WERI-Rb-1 (cell line): Measurements from ENCODE around the gene FRK.
"Not testable (repeated sequence)": the region's sequence is repeated elsewhere in the genome, so short reads cannot be mapped to it uniquely, and the experiment has no call there.

Experiments used
- DNase-seq: peaks from one replicate; pipeline ENCODE4 v3.0.0-alpha.2; 2020
- H3K27ac ChIP-seq: fragments of 250-450 bp; sonication (Bioruptor Pico); 2 replicates; pipeline ENCODE4 v1.5.1; 2020; ENCODE audit warnings: mild to moderate bottlenecking, moderate library complexity
- H3K27me3 ChIP-seq: fragments of 250-450 bp; sonication (Bioruptor Pico); 2 replicates; pipeline ENCODE4 v1.5.1; 2021; ENCODE audit warnings: mild to moderate bottlenecking, low read depth, moderate library complexity; ENCODE audit not compliant: insufficient read depth, severe bottlenecking
- H3K36me3 ChIP-seq: fragments of 250-450 bp; sonication (Bioruptor Pico); 2 replicates; pipeline ENCODE4 v1.5.1; 2020; ENCODE audit warnings: mild to moderate bottlenecking, moderate library complexity
- H3K4me3 ChIP-seq: 2 replicates; pipeline ENCODE4 v1.5.1; 2011; ENCODE audit warnings: low read depth, mild to moderate bottlenecking, control low read depth, low read length
- H3K9me3 ChIP-seq: fragments of 250-450 bp; sonication (Bioruptor Pico); 2 replicates; pipeline ENCODE4 v1.5.1; 2021; ENCODE audit warnings: mild to moderate bottlenecking, moderate library complexity; ENCODE audit not compliant: severe bottlenecking
- CTCF ChIP-seq: IDR thresholded peaks from 2 replicates; pipeline ENCODE4 v1.5.1; 2011; ENCODE audit warnings: low read depth, mild to moderate bottlenecking, control low read depth, inconsistent platforms, low read length

The FRK gene

GRCh38 chr6:115958958-115959357 is 101.7 kb downstream of the FRK start:
- no peak for TF ChIP-seq CTCF
- H3K4me3 ChIP-seq = no peak overlapping the region
- H3K36me3 ChIP-seq = no peaks in the 10 kb centered on the region
- no peaks in the 10 kb centered on the region for H3K9me3 ChIP-seq
- no peak for DNase-seq
- no peaks in the 10 kb centered on the region for H3K27me3 ChIP-seq
- no peak overlapping the region for H3K27ac ChIP-seq

- H3K36me3 ChIP-seq = no peaks in the 10 kb centered on the region
- H3K27me3 ChIP-seq = no peaks in the 10 kb centered on the region
- no peak overlapping the region for H3K4me3 ChIP-seq
- H3K27ac ChIP-seq = no peak overlapping the region
- no peak for TF ChIP-seq CTCF
- H3K9me3 ChIP-seq = no peaks in the 10 kb centered on the region
- no peak for DNase-seq
Observed at GRCh38 chr6:115954740-115955139, 106.0 kb downstream of the FRK start.

- no peak for DNase-seq
- Histone ChIP-seq H3K27ac (no peak overlapping the region), H3K27me3 (no peaks in the 10 kb centered on the region), H3K36me3 (no peaks in the 10 kb centered on the region), H3K4me3 (no peak overlapping the region), H3K9me3 (no peaks in the 10 kb centered on the region)
- TF ChIP-seq CTCF = no peak
Observed at GRCh38 chr6:115948751-115949150, 111.9 kb downstream of the FRK start.

- Histone ChIP-seq H3K36me3 (no peaks in the 10 kb centered on the region), H3K4me3 (no peak overlapping the region), H3K9me3 (no peaks in the 10 kb centered on the region), H3K27ac (no peak overlapping the region), H3K27me3 (no peaks in the 10 kb centered on the region)
- no peak for DNase-seq
- TF ChIP-seq CTCF = no peak
Observed at GRCh38 chr6:115947966-115948541, 112.6 kb downstream of the FRK start.

- no peaks in the 10 kb centered on the region for H3K27me3 ChIP-seq
- no peak for DNase-seq
- H3K27ac ChIP-seq = no peak overlapping the region
- no peak overlapping the region for H3K4me3 ChIP-seq
- TF ChIP-seq CTCF = no peak
- no peaks in the 10 kb centered on the region for H3K36me3 ChIP-seq
- H3K9me3 ChIP-seq = no peaks in the 10 kb centered on the region
Observed at GRCh38 chr6:115945812-115946211, 114.9 kb downstream of the FRK start.

GRCh38 chr6:115945306-115945705 is 115.4 kb downstream of the FRK start:
- Histone ChIP-seq H3K9me3 (no peaks in the 10 kb centered on the region), H3K27ac (no peak overlapping the region), H3K4me3 (no peak overlapping the region), H3K36me3 (no peaks in the 10 kb centered on the region), H3K27me3 (no peaks in the 10 kb centered on the region)
- TF ChIP-seq CTCF = no peak
- no peak for DNase-seq

GRCh38 chr6:115944829-115945228 is 115.9 kb downstream of the FRK start:
- H3K9me3 ChIP-seq, H3K36me3 ChIP-seq, H3K27me3 ChIP-seq, DNase-seq, H3K4me3 ChIP-seq, H3K27ac ChIP-seq: not testable (repeated sequence)

GRCh38 chr6:115937502-115937901 is 123.2 kb downstream of the FRK start:
- not testable (repeated sequence) for DNase-seq, H3K4me3 ChIP-seq, H3K27me3 ChIP-seq, H3K9me3 ChIP-seq, H3K36me3 ChIP-seq, H3K27ac ChIP-seq
